NB4 (cell line): ENCODE measurements around the gene SLFN5.

ENCODE experiments used
- MYC ChIP-seq: IDR thresholded peaks from 2 replicates; pipeline ENCODE4 v1.6.1; 2011; ENCODE audit warnings: low read depth, low read length
- POLR2A ChIP-seq: IDR thresholded peaks from 2 replicates; pipeline ENCODE4 v1.6.1; 2011; ENCODE audit warnings: mild to moderate bottlenecking; ENCODE audit not compliant: insufficient read length; ENCODE audit errors: extremely low read depth
- TF ChIP-seq, protein P1 (sequence below): IDR thresholded peaks from one replicate; pipeline ENCODE4 v1.5.1; 2012; ENCODE audit warnings: low read depth, low read length

DNA sequence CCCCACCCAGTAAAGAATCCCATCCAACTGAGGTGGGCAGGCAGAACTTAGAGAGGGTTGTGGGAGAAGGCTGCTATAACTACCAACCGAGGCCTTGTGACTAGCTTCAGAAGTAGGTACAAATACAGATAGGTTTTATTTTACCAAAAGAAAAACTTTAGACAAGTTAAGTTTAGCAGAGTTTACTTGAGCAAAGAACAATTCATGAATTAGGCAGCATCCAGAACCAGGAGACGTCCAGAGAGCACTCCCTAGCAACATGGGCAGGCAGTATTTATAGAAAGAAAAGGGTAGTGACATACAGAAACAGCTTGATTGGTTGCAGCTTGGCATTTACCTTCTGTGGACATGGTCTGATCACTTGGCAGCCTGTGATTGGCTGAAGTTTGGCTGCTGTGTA, 42.1 kb downstream of the SLFN5 start:
- TF ChIP-seq, protein P1, sequence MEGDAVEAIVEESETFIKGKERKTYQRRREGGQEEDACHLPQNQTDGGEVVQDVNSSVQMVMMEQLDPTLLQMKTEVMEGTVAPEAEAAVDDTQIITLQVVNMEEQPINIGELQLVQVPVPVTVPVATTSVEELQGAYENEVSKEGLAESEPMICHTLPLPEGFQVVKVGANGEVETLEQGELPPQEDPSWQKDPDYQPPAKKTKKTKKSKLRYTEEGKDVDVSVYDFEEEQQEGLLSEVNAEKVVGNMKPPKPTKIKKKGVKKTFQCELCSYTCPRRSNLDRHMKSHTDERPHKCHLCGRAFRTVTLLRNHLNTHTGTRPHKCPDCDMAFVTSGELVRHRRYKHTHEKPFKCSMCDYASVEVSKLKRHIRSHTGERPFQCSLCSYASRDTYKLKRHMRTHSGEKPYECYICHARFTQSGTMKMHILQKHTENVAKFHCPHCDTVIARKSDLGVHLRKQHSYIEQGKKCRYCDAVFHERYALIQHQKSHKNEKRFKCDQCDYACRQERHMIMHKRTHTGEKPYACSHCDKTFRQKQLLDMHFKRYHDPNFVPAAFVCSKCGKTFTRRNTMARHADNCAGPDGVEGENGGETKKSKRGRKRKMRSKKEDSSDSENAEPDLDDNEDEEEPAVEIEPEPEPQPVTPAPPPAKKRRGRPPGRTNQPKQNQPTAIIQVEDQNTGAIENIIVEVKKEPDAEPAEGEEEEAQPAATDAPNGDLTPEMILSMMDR: no peak
- TF ChIP-seq POLR2A (no peak), MYC (no peak)
